Keratinocyte (primary cell): Measurements from ENCODE around the gene PRR33. TPM values are rescaled to one million over a fixed set of nuclear protein-coding genes. Genes with fewer than 3 reads are reported as not detected.

Experiments used
- DNase-seq: peaks from one replicate; pipeline ENCODE4 v3.0.0-alpha.2; 2011; ENCODE audit warnings: low read depth, missing footprints, low spot score
- FAIRE-seq: peaks from 2 replicates; lab custom pipeline; 2011; peaks lifted over from hg19 to GRCh38; lab: Jason Lieb, UNC
- H2AFZ ChIP-seq: 2 replicates; pipeline ENCODE4 v1.6.0; 2012; ENCODE audit warnings: low read length, control low read depth, inconsistent platforms; ENCODE audit not compliant: control insufficient read depth
- H3K27ac ChIP-seq: 2 replicates; pipeline ENCODE4 v1.5.1; 2011; ENCODE audit warnings: low read length; ENCODE audit not compliant: control insufficient read depth, insufficient read depth
- H3K27me3 ChIP-seq: 3 replicates; pipeline ENCODE4 v1.6.0; 2011; ENCODE audit warnings: low read length; ENCODE audit not compliant: control insufficient read depth, insufficient read depth; ENCODE audit errors: extremely low read depth
- H3K36me3 ChIP-seq, 2 experiments: 2 replicates in 1 of 2; 3 replicates in 1 of 2; pipeline ENCODE4 v1.5.1; 2011; ENCODE audit warnings: low read length in 2 of 2, mild to moderate bottlenecking in 1 of 2; ENCODE audit not compliant: control insufficient read depth in 2 of 2, insufficient read depth in 2 of 2; ENCODE audit errors: extremely low read depth in 1 of 2
- H3K4me1 ChIP-seq: 3 replicates; pipeline ENCODE4 v1.5.1; 2011; ENCODE audit warnings: low read length; ENCODE audit not compliant: control insufficient read depth, insufficient read depth; ENCODE audit errors: extremely low read depth
- H3K4me2 ChIP-seq: 3 replicates; pipeline ENCODE4 v1.6.0; 2011; ENCODE audit warnings: low read depth, low read length; ENCODE audit not compliant: control insufficient read depth, insufficient read depth; ENCODE audit errors: extremely low read depth
- H3K4me3 ChIP-seq, 3 experiments: fragments of 200-600 bp in 1 of 3; sonication (generic) in 1 of 3; 2 replicates in 2 of 3; 3 replicates in 1 of 3; pipeline ENCODE4 v1.5.1; 2011 to 2016; ENCODE audit warnings: low read length in 3 of 3, mild to moderate bottlenecking in 3 of 3, control low read depth in 2 of 3, inconsistent platforms in 1 of 3, low read depth in 1 of 3, mixed read lengths in 1 of 3, mixed run types in 1 of 3, moderate library complexity in 1 of 3; ENCODE audit not compliant: control insufficient read depth in 2 of 3, insufficient read depth in 2 of 3; ENCODE audit errors: extremely low read depth in 1 of 3
- H3K79me2 ChIP-seq: 2 replicates; pipeline ENCODE4 v1.6.0; 2012; ENCODE audit warnings: low read length; ENCODE audit not compliant: control insufficient read depth, insufficient read depth
- H3K9ac ChIP-seq: 3 replicates; pipeline ENCODE4 v1.6.0; 2011; ENCODE audit warnings: low read length; ENCODE audit not compliant: control insufficient read depth, insufficient read depth; ENCODE audit errors: extremely low read depth
- H3K9me1 ChIP-seq: 3 replicates; pipeline ENCODE4 v1.6.0; 2011; ENCODE audit warnings: low read length; ENCODE audit not compliant: control insufficient read depth, insufficient read depth; ENCODE audit errors: extremely low read depth
- H3K9me3 ChIP-seq: 2 replicates; pipeline ENCODE4 v1.5.1; 2012; ENCODE audit warnings: low read depth, low read length; ENCODE audit not compliant: control insufficient read depth
- H4K20me1 ChIP-seq: 3 replicates; pipeline ENCODE4 v1.6.0; 2011; ENCODE audit warnings: low read length; ENCODE audit not compliant: control insufficient read depth, insufficient read depth; ENCODE audit errors: extremely low read depth
- CTCF ChIP-seq, 3 experiments: IDR thresholded peaks in 1 of 3; conservative IDR thresholded peaks in 1 of 3; optimal IDR thresholded peaks in 1 of 3; 2 replicates in 2 of 3; 3 replicates in 1 of 3; pipeline versions ENCODE3 to v1.5.1; 2011; ENCODE audit warnings: low read length in 3 of 3, mild to moderate bottlenecking in 3 of 3, moderate library complexity in 2 of 3, control low read depth in 1 of 3, inconsistent platforms in 1 of 3; ENCODE audit not compliant: insufficient read depth in 2 of 3; ENCODE audit errors: extremely low read depth in 1 of 3
- EZH2 ChIP-seq: IDR thresholded peaks from one replicate; pipeline ENCODE4 v1.6.1; 2012; ENCODE audit warnings: inconsistent platforms, mild to moderate bottlenecking, low read length, moderate library complexity
- dilution Hi-C: fragments of 300-500 bp; cut with MboI; formaldehyde crosslinking; loops from one replicate; pipeline ENCODE4 v1.7.0; 2020; ENCODE audit warnings: low sequenced_read_pairs; ENCODE audit not compliant: extremely low pct_ligation_motif_present
- polyA plus RNA-seq, 5 experiments: library from polyadenylated mRNA; depleted of rRNA in 3 of 5; stranded (reverse) in 3 of 5; stranded (forward) in 1 of 5; unstranded in 1 of 5; fragments of >200 nt; gene quantifications; 1 replicate in 1 of 5; 2 replicates in 3 of 5; 3 replicates in 1 of 5; pipeline versions ENCODE4 v1.2.1 to v1.2.3, GENCODE V29; 2011 to 2012; ENCODE audit warnings: missing spikeins in 2 of 5, low read depth in 1 of 5, low replicate concordance in 1 of 5

The PRR33 gene
- polyA plus RNA-seq, 1 donor (not counting 4 experiments of a cell fraction or from before 2014, with no cell fraction given) = not detected

DNA sequence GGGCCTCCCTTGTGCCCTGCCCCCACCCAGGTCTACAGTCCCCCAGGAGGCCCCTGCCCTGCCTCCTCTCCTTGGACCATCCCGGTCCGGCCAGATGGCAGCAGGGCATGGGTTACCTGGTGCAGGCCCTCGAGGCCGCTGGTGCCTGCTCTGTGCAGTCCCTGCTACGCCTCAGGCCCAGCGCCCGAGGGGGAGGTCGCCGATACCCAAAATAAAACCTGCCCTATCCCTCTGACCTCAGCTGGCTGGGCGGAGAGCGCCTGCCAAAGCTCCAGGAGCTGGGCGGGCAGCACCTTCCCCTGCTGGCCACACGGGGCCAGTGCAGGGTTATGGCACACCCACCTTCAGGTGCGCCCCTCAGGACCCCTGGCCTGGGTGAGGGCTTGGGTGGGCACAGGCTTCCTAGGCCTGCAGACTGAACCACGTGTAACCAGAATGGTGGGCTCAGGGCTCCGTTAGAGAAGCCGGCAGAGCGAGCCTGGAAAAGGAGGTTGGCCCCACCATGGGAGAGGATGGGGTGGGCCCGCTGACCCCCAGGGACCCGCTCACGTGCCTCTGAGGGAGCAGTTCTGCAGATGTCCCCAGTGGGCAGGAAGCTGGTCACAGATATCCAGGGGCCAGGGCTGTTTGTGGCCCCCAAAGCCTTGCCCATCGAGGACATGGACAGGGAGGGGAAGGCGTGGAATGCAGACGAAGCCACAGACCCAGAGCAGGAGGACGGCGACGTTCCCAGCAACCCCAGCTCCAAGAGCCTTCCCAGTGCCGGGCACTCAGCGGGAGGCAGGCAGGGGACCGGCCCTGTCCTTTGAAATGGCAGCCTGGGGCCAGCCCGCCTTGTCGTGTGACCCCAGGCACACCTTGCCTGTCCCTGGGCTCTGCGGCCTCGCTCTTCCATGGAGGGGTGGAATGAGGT is 26.1 kb upstream of the PRR33 start:
- Histone ChIP-seq H3K36me3 (no peaks in the 10 kb centered on the region), H3K9me1 (no peaks in the 10 kb centered on the region), H2AFZ (no peak overlapping the region), H3K27me3 (peaks cover 14% of the 10 kb centered on the region), H3K4me1 (no peaks in the 10 kb centered on the region), H3K9me3 (no peaks in the 10 kb centered on the region), H3K27ac (no peak overlapping the region), H3K79me2 (no peaks in the 10 kb centered on the region), H3K9ac (no peak overlapping the region), H3K4me3 (no peak overlapping the region), H4K20me1 (no peaks in the 10 kb centered on the region), H3K4me2 (no peak overlapping the region)
- FAIRE-seq (no peak), DNase-seq (no peak)
- TF ChIP-seq EZH2 (no peak), CTCF (optimal IDR thresholded peaks at IDR 0.05 in 1 of 3, IDR thresholded peaks at IDR 0.05 in 1 of 3, conservative IDR thresholded peaks at IDR 0.05 in 1 of 3; ENCODE audit: extremely low read depth in 1 of 3, insufficient read depth in 2 of 3, low read length in 3 of 3) (peak; percentile 20 to 83 (median 49))
- dilution Hi-C loops = no loop called here

- Histone ChIP-seq H3K36me3 (no peaks in the 10 kb centered on the region), H3K9me1 (no peaks in the 10 kb centered on the region), H2AFZ (no peak overlapping the region), H3K9me3 (no peaks in the 10 kb centered on the region), H3K27me3 (peaks cover 14% of the 10 kb centered on the region), H3K27ac (no peak overlapping the region), H3K79me2 (no peaks in the 10 kb centered on the region), H3K4me2 (no peak overlapping the region), H4K20me1 (no peaks in the 10 kb centered on the region), H3K9ac (no peak overlapping the region), H3K4me3 (no peak overlapping the region), H3K4me1 (no peaks in the 10 kb centered on the region)
- no peak for TF ChIP-seq EZH2
- no peak for TF ChIP-seq CTCF (optimal IDR thresholded peaks at IDR 0.05 in 1 of 3, IDR thresholded peaks at IDR 0.05 in 1 of 3, conservative IDR thresholded peaks at IDR 0.05 in 1 of 3; ENCODE audit: extremely low read depth in 1 of 3, insufficient read depth in 2 of 3, low read length in 3 of 3)
- FAIRE-seq (no peak), DNase-seq (no peak)
- dilution Hi-C loops = no loop called here
Measured at GRCh38 chr11:1916986-1917522, 25.4 kb upstream of the PRR33 start.
